A549 (cell line): ENCODE data around the gene TSTD1. TPM values are rescaled to one million over a fixed set of nuclear protein-coding genes. Genes with fewer than 3 reads are reported as not detected.

Source experiments
- ATAC-seq, 2 experiments: fragments of 200-7000 bp in 1 of 2; fragments of >200 bp in 1 of 2; cut with Nextera tagmentation in 1 of 2; cut with Tn5 transposase in 1 of 2; 3 replicates each; pipeline versions ENCODE4 v1.8.0 to v1.9.1; 2018 to 2020; ENCODE audit warnings: mild to moderate bottlenecking in 1 of 2, moderate library complexity in 1 of 2
- CTCF ChIA-PET: fragments of 300-600 bp; sonication (Branson Sonifier 250); formaldehyde crosslinking; extraction: SDS; loops from one replicate; lab custom pipeline; 2021; ENCODE audit warnings: antibody characterized with exemption, inconsistent platforms; lab: Yijun Ruan, JAX
- POLR2A ChIA-PET: fragments of 350-600 bp; formaldehyde crosslinking; extraction: SDS; loops from one replicate; lab custom pipeline; 2021; ENCODE audit warnings: antibody characterized with exemption, inconsistent platforms; lab: Yijun Ruan, JAX
- DNase-seq, 2 experiments: peaks; one replicate each; pipeline versions ENCODE4 v3.0.0 to v3.0.0-alpha.2; 2011 to 2016; ENCODE audit warnings: low read depth in 1 of 2, low spot score in 1 of 2
- FAIRE-seq: peaks from 2 replicates; lab custom pipeline; 2011; peaks lifted over from hg19 to GRCh38; lab: Jason Lieb, UNC
- H3K27ac ChIP-seq, 2 experiments: fragments of >200 bp; sonication (Bioruptor Twin); formaldehyde crosslinking; 3 replicates each; pipeline ENCODE4 v1.5.1; 2016 to 2017
- H3K4me1 ChIP-seq: fragments of >200 bp; sonication (Bioruptor Twin); formaldehyde crosslinking; 3 replicates; pipeline ENCODE4 v1.6.1; 2016
- H3K4me2 ChIP-seq: fragments of >200 bp; sonication (Bioruptor Twin); formaldehyde crosslinking; 3 replicates; pipeline ENCODE4 v1.6.1; 2016
- H3K4me3 ChIP-seq: fragments of >200 bp; sonication (Bioruptor Twin); formaldehyde crosslinking; 3 replicates; pipeline ENCODE4 v1.5.1; 2016
- H3K9me3 ChIP-seq: fragments of >200 bp; sonication (Bioruptor Twin); formaldehyde crosslinking; 3 replicates; pipeline ENCODE4 v1.6.1; 2016
- ATOH8 ChIP-seq: fragments of 250-450 bp; sonication (Bioruptor Pico); IDR thresholded peaks from 2 replicates; pipeline ENCODE4 v1.5.0; 2020; ENCODE audit warnings: low read depth, mild to moderate bottlenecking, moderate library complexity
- BCL3 ChIP-seq: fragments of >200 bp; sonication (Bioruptor Twin); formaldehyde crosslinking; IDR thresholded peaks from 3 replicates; pipeline ENCODE4 v1.6.1; 2016
- CBX8 ChIP-seq: fragments of 200-600 bp; sonication (generic); IDR thresholded peaks from 2 replicates; pipeline ENCODE4 v1.6.1; 2016
- E2F6 ChIP-seq: IDR thresholded peaks from 2 replicates; pipeline ENCODE4 v1.6.1; 2012; ENCODE audit warnings: low read depth, borderline replicate concordance
- FOSL2 ChIP-seq, 2 experiments: fragments of 450-650 bp in 1 of 2; fragments of >200 bp in 1 of 2; sonication (Bioruptor Twin) in 1 of 2; formaldehyde crosslinking; IDR thresholded peaks; 2 replicates each; pipeline versions ENCODE4 v1.5.0 to v1.6.1; 2016 to 2020; ENCODE audit warnings: mild to moderate bottlenecking in 1 of 2, moderate library complexity in 1 of 2
- HDAC2 ChIP-seq: fragments of 200-600 bp; sonication (generic); IDR thresholded peaks from 2 replicates; pipeline ENCODE4 v1.6.1; 2016
- HMGXB4 ChIP-seq: fragments of 250-450 bp; sonication (Bioruptor Pico); IDR thresholded peaks from 2 replicates; pipeline ENCODE4 v1.5.0; 2021; ENCODE audit warnings: mild to moderate bottlenecking, moderate library complexity, borderline replicate concordance
- HOXA7 ChIP-seq: fragments of 250-450 bp; sonication (Bioruptor Pico); IDR thresholded peaks from 2 replicates; pipeline ENCODE4 v1.5.0; 2020; ENCODE audit warnings: mild to moderate bottlenecking, moderate library complexity
- HOXB13 ChIP-seq: fragments of 250-450 bp; sonication (Bioruptor Pico); IDR thresholded peaks from 2 replicates; pipeline ENCODE4 v1.5.0; 2020; ENCODE audit warnings: low read depth, mild to moderate bottlenecking, moderate library complexity
- KDM5A ChIP-seq: fragments of 200-600 bp; sonication (generic); IDR thresholded peaks from 2 replicates; pipeline ENCODE4 v1.6.1; 2016; ENCODE audit warnings: antibody characterized with exemption, mild to moderate bottlenecking
- MAX ChIP-seq: IDR thresholded peaks from 2 replicates; pipeline ENCODE4 v1.6.1; 2012
- NFE2L2 ChIP-seq: fragments of 150-350 bp; conservative IDR thresholded peaks from 2 replicates; pipeline ENCODE4 v1.6.1; 2014; ENCODE audit warnings: low read length
- NR3C1 ChIP-seq: fragments of >200 bp; sonication (Bioruptor Twin); formaldehyde crosslinking; IDR thresholded peaks from 3 replicates; pipeline ENCODE4 v1.6.1; 2017
- PBX3 ChIP-seq: IDR thresholded peaks from 2 replicates; pipeline ENCODE4 v1.6.1; 2012
- RAD21 ChIP-seq, 2 experiments: fragments of >200 bp in 1 of 2; sonication (Bioruptor Twin) in 1 of 2; formaldehyde crosslinking in 1 of 2; IDR thresholded peaks in 1 of 2; conservative IDR thresholded peaks in 1 of 2; 2 replicates in 1 of 2; 3 replicates in 1 of 2; pipeline ENCODE4 v1.6.1; 2012 to 2018; ENCODE audit warnings: inconsistent platforms in 1 of 2
- REST ChIP-seq: fragments of 200-600 bp; sonication (generic); IDR thresholded peaks from 2 replicates; pipeline ENCODE4 v1.6.1; 2016; ENCODE audit warnings: antibody characterized with exemption, mild to moderate bottlenecking, moderate library complexity
- RFX5 ChIP-seq: fragments of 450-650 bp; IDR thresholded peaks from 2 replicates; pipeline ENCODE4 v1.7.1; 2014; ENCODE audit warnings: antibody characterized with exemption, mild to moderate bottlenecking, moderate library complexity
- WGBS: methylation state at CpG from one replicate; pipeline ENCODE4 v1.1.6; 2017; ENCODE audit errors: missing lambda C conversion rate; 5-methylcytosine and 5-hydroxymethylcytosine counted together
- polyA plus RNA-seq, 4 experiments: library from polyadenylated mRNA; depleted of rRNA in 3 of 4; stranded (reverse); fragments of >200 nt; fragmentation: RNase III in 1 of 4; extraction: RNeasy Plus Mini Kit Qiagen cat#74134 plus additional on column Dnase treatment in 1 of 4; gene quantifications; 2 replicates in 3 of 4; 3 replicates in 1 of 4; pipeline ENCODE4 v1.2.3, GENCODE V29; 2011 to 2017

The TSTD1 gene
- polyA plus RNA-seq, 2 of the 4 experiments (the other 2 are of a cell fraction), result 0.17 TPM; not detected in 1

- Histone ChIP-seq H3K9me3 (no peaks in the 10 kb centered on the region), H3K4me1 (peaks cover 61% of the 10 kb centered on the region), H3K4me2 (no peak overlapping the region), H3K4me3 (no peak overlapping the region), H3K27ac (peak overlapping the region; percentile 88; a peak in 5 of 6 replicates)
- 54% methylated on average over 3 of the region's 4 CpGs for WGBS
- no peak for FAIRE-seq
- CTCF ChIA-PET, result interaction anchor here (0.9 to 12.7 kb wide), 7 partner anchors 11 to 93 kb away, joined by 3 to 167 read pairs (median 4); partner anchors contain the start of genes ARHGAP30 and KLHDC9
- no peak for ATAC-seq
- TF ChIP-seq HDAC2, result no peak
- no peak for TF ChIP-seq HOXB13 (CRISPR knock-in tag)
- no peak for TF ChIP-seq HOXA7 (CRISPR knock-in tag)
- TF ChIP-seq FOSL2 (IDR thresholded peaks at IDR 0.05), result no peak
- TF ChIP-seq FOSL2 (CRISPR knock-in tag; IDR thresholded peaks at IDR 0.05), result no peak
- no peak for TF ChIP-seq CBX8
- TF ChIP-seq RAD21 (conservative IDR thresholded peaks at IDR 0.05 in 1 of 2, IDR thresholded peaks at IDR 0.05 in 1 of 2), result no peak
- no peak for TF ChIP-seq NFE2L2
- TF ChIP-seq E2F6, result no peak
- no peak for TF ChIP-seq MAX
- TF ChIP-seq ATOH8 (CRISPR knock-in tag), result no peak
- no peak for TF ChIP-seq NR3C1
- TF ChIP-seq BCL3, result no peak
- no peak for TF ChIP-seq RFX5
- no peak for TF ChIP-seq HMGXB4 (CRISPR knock-in tag)
- no peak for TF ChIP-seq REST
- no peak for TF ChIP-seq PBX3
- TF ChIP-seq KDM5A, result no peak
- TF ChIP-seq, all 56 proteins: peak for 0
- POLR2A ChIA-PET, result no interaction called here
- no peak for DNase-seq
Observed at GRCh38 chr1:161086457-161086856, 47.7 kb upstream of the TSTD1 start.
